Prostate gland (tissue), 2 donors: ENCODE measurements around the gene SLC7A11. TPM values are rescaled to one million over a fixed set of nuclear protein-coding genes. Genes with fewer than 3 reads are reported as not detected.

Experiments
- DNase-seq: peaks from one replicate; pipeline ENCODE4 v3.0.0-alpha.2; 2019; ENCODE audit warnings: low spot score
- H3K27ac ChIP-seq, 2 donors: fragments of 200-600 bp; sonication (generic); 2 replicates each; pipeline ENCODE4 v1.5.1; 2017 to 2019
- H3K27me3 ChIP-seq: fragments of 200-600 bp; sonication (generic); replicated peaks from 2 replicates; pipeline ENCODE4 v1.5.1; 2019; ENCODE audit not compliant: insufficient read depth
- H3K36me3 ChIP-seq, 2 donors: fragments of 200-600 bp; sonication (generic); 1 replicate in 1 of 2; 2 replicates in 1 of 2; pipeline versions ENCODE4 v1.5.1 to v1.8.1; 2017 to 2019
- H3K4me1 ChIP-seq: fragments of 200-600 bp; sonication (generic); replicated peaks from 2 replicates; pipeline ENCODE4 v1.5.1; 2019
- H3K4me3 ChIP-seq, 2 donors: fragments of 200-600 bp; sonication (generic); 2 replicates each; pipeline ENCODE4 v1.5.1; 2017 to 2019
- H3K9me3 ChIP-seq: fragments of 200-600 bp; sonication (generic); 2 replicates; pipeline ENCODE4 v1.5.1; 2017
- POLR2A ChIP-seq: fragments of 450-650 bp; IDR thresholded peaks from one replicate; pipeline ENCODE4 v1.6.1; 2016; ENCODE audit warnings: antibody characterized with exemption, mild to moderate bottlenecking
- POLR2AphosphoS5 ChIP-seq: sonication (generic); formaldehyde crosslinking; IDR thresholded peaks from one replicate; pipeline ENCODE4 v1.6.1; 2017; ENCODE audit warnings: antibody characterized with exemption
- WGBS: methylation state at CpG from one replicate; pipeline ENCODE4 v1.1.5; 2018; 5-methylcytosine and 5-hydroxymethylcytosine counted together
- intact Hi-C: fragments of 100-400 bp; cut with DNase I; formaldehyde crosslinking; loops from one replicate; pipeline ENCODE4 v1.14.2; 2022
- total RNA-seq, 2 donors: library from RNA; depleted of rRNA; stranded (reverse); fragments of >200 nt; gene quantifications; one replicate each; pipeline ENCODE4 v1.1.0, GENCODE V29; 2016
- TF ChIP-seq, protein P1 (sequence below), 4 experiments: fragments of 200-600 bp in 2 of 4; fragments of 450-650 bp in 2 of 4; sonication (generic) in 2 of 4; IDR thresholded peaks; 1 replicate in 3 of 4; 2 replicates in 1 of 4; pipeline ENCODE4 v1.5.1; 2016 to 2019; ENCODE audit warnings: antibody characterized with exemption in 4 of 4, mild to moderate bottlenecking in 2 of 4, moderate library complexity in 2 of 4

The SLC7A11 gene
- total RNA-seq, 2 donors from 2014 or later, result 1.3 to 1.5 TPM

DNA sequence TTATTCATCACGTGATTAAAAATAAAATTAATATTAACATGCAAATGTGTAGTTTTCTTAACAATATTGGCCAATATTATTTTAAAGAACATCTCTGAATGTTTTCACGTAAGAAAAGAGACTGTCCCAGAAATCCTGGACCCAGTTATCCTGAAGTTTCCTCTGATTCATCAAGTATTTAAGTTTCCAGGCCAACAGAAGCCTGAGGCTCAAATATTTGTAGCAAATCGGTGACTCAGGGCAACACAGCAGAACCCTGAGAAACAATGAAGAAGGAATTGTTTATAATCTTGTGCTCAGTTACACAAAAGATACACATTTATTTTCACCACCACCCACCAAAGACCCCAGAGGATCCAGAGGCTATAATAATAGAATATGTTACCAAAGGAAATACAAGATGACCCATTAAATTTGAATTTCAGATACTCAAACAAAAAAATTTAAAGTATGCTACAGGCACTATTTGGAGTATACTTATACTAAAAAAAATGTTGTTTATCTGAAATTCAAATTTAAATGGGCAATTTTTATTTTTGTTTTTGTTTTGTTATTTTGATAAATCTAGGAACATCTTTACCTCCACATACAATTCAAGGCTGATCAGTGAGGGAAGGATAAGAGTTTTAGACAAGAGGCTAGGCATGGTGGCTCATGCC lies 33.9 kb upstream of the SLC7A11 start:
- Histone ChIP-seq H3K4me3 (no peak overlapping the region), H3K4me1 (no peaks in the 10 kb centered on the region), H3K27ac (no peak overlapping the region), H3K27me3 (no peaks in the 10 kb centered on the region), H3K36me3 (no peaks in the 10 kb centered on the region), H3K9me3 (no peaks in the 10 kb centered on the region)
- intact Hi-C loops, result no loop called here
- WGBS, result 75% methylated on average over 3 of the region's 3 CpGs
- DNase-seq, result no peak
- TF ChIP-seq POLR2AphosphoS5 (no peak), POLR2A (no peak)
- TF ChIP-seq, protein P1, sequence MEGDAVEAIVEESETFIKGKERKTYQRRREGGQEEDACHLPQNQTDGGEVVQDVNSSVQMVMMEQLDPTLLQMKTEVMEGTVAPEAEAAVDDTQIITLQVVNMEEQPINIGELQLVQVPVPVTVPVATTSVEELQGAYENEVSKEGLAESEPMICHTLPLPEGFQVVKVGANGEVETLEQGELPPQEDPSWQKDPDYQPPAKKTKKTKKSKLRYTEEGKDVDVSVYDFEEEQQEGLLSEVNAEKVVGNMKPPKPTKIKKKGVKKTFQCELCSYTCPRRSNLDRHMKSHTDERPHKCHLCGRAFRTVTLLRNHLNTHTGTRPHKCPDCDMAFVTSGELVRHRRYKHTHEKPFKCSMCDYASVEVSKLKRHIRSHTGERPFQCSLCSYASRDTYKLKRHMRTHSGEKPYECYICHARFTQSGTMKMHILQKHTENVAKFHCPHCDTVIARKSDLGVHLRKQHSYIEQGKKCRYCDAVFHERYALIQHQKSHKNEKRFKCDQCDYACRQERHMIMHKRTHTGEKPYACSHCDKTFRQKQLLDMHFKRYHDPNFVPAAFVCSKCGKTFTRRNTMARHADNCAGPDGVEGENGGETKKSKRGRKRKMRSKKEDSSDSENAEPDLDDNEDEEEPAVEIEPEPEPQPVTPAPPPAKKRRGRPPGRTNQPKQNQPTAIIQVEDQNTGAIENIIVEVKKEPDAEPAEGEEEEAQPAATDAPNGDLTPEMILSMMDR (IDR thresholded peaks at IDR 0.05), result no peak

DNA sequence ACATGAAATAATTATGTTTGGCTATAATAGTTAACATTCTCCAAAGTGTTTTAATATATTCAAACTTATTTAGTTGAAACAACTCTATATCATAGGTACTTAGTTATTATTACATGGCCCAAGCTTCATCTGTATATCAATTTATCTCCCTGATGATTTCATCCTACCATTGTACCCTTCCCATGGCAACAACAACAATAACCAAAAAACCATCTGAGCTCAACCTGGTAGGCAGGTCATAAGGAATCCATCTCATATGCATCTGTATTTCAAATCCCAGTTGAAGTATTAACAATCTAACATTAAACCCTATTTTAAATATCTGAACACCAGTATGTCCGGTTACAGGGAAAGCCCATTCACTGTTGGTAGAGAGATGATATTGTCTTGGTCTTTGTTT lies 33.1 kb upstream of the SLC7A11 start:
- H3K27me3 ChIP-seq, result no peaks in the 10 kb centered on the region
- 97% methylated on average over 1 of the region's 1 CpG for WGBS
- no peaks in the 10 kb centered on the region for H3K9me3 ChIP-seq
- no peak overlapping the region for H3K27ac ChIP-seq
- H3K4me3 ChIP-seq, result no peak overlapping the region
- intact Hi-C loops, result no loop called here
- TF ChIP-seq POLR2AphosphoS5, result no peak
- DNase-seq, result no peak
- H3K36me3 ChIP-seq, result no peaks in the 10 kb centered on the region
- no peaks in the 10 kb centered on the region for H3K4me1 ChIP-seq

DNA sequence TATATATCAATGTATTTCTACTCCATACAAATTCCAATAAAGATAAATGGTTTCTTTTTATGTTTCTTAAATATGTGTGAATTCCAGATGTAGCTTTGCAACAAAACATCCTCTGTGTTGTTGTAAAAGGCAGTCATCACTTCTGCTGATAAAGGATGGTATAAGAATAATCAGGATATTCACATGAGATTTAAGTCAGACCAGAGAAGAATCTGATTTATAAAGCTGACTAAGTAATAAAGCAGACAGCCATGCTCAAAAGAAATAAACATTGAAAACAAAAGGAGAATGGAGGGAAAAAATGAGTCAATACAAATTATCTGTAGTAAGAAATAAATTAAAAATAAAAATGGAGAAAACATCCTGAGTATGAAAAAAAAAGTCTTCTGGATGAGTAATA lies 27.0 kb upstream of the SLC7A11 start:
- TF ChIP-seq, protein P1 (IDR thresholded peaks at IDR 0.05), result no peak
- TF ChIP-seq POLR2AphosphoS5, result no peak
- TF ChIP-seq POLR2A, result no peak
- no peak overlapping the region for H3K27ac ChIP-seq
- no peaks in the 10 kb centered on the region for H3K9me3 ChIP-seq
- H3K4me3 ChIP-seq, result no peak overlapping the region
- H3K36me3 ChIP-seq, result no peaks in the 10 kb centered on the region
- no peaks in the 10 kb centered on the region for H3K27me3 ChIP-seq
- intact Hi-C loops, result no loop called here
- no peaks in the 10 kb centered on the region for H3K4me1 ChIP-seq
- no peak for DNase-seq

DNA sequence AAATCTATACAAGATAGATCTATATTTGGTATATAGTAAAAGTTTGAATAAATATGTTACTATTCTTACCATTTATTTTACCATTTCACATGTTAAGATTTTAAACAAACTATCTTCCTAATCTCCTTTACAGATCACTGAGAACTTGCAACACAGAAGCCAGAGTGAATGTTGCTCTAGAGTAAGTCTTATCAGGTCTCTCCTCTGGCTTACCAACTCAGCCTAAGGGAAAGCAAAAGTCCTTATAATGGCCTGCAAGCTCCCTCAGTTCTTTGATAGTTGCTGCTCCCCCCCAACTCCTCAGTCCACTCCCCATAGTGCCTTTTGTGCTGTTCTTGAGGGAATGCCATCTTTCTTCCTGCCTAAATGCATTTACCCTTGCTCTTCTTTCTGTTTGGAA lies 25.7 kb upstream of the SLC7A11 start:
- H3K9me3 ChIP-seq, result no peaks in the 10 kb centered on the region
- no peak overlapping the region for H3K27ac ChIP-seq
- no peaks in the 10 kb centered on the region for H3K4me1 ChIP-seq
- DNase-seq, result no peak
- no peaks in the 10 kb centered on the region for H3K36me3 ChIP-seq
- H3K27me3 ChIP-seq, result no peaks in the 10 kb centered on the region
- intact Hi-C loops, result no loop called here
- H3K4me3 ChIP-seq, result no peak overlapping the region
- TF ChIP-seq, protein P1 (IDR thresholded peaks at IDR 0.05), result no peak
- TF ChIP-seq POLR2A (no peak), POLR2AphosphoS5 (no peak)

DNA sequence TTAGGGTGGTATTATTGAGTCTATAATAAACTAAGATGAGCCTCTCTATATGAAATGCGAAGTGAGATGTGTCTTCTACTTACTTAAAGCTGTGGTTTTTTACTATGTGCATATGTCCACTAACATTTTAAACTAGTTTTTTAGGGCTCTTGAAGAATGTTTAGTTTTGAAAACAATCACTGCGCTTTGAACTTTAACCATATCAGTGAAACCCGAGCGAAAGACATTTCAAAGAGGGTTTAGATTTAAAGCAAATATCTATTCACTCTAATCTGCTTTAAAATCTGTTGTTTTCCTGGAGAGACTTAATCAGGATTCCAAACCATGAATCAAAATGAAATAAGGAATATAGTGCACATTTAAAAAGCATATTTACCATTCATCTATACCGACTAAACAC lies 24.8 kb upstream of the SLC7A11 start:
- Histone ChIP-seq H3K4me1 (no peaks in the 10 kb centered on the region), H3K27ac (no peak overlapping the region), H3K36me3 (no peaks in the 10 kb centered on the region), H3K27me3 (no peaks in the 10 kb centered on the region), H3K9me3 (no peaks in the 10 kb centered on the region), H3K4me3 (no peak overlapping the region)
- no peak for TF ChIP-seq POLR2A
- no peak for TF ChIP-seq POLR2AphosphoS5
- TF ChIP-seq, protein P1 (IDR thresholded peaks at IDR 0.05), result no peak
- intact Hi-C loops, result no loop called here
- WGBS, result 69% methylated on average over 5 of the region's 5 CpGs
- no peak for DNase-seq
